Mesenchymal stem cell (in vitro differentiated cells and primary cell): ENCODE measurements around the gene CHRM5.

Experiments used
- DNase-seq: peaks from one replicate; pipeline ENCODE4 v3.0.0-alpha.2; 2013
- H2AFZ ChIP-seq: one replicate; pipeline ENCODE4 v1.6.1; 2013; ENCODE audit warnings: low read depth, mild to moderate bottlenecking, control low read depth, inconsistent platforms, low read length, moderate library complexity
- H2AK5ac ChIP-seq: 2 replicates; pipeline ENCODE4 v1.6.1; 2013; ENCODE audit warnings: low read length, moderate library complexity, mild to moderate bottlenecking, inconsistent platforms; ENCODE audit not compliant: severe bottlenecking
- H2BK120ac ChIP-seq: one replicate; pipeline ENCODE4 v1.6.1; 2013; ENCODE audit warnings: low read depth, mild to moderate bottlenecking, inconsistent platforms, low read length, moderate library complexity
- H2BK12ac ChIP-seq, 2 experiments: one replicate each; pipeline ENCODE4 v1.6.1; 2013; ENCODE audit warnings: inconsistent platforms in 2 of 2, low read length in 2 of 2, mild to moderate bottlenecking in 2 of 2, moderate library complexity in 2 of 2, control low read depth in 1 of 2
- H2BK15ac ChIP-seq: one replicate; pipeline ENCODE4 v1.6.1; 2013; ENCODE audit warnings: mild to moderate bottlenecking, low read depth, inconsistent platforms; ENCODE audit not compliant: poor library complexity, severe bottlenecking
- H2BK5ac ChIP-seq: 2 replicates; pipeline ENCODE4 v1.6.1; 2013; ENCODE audit warnings: low read depth, mild to moderate bottlenecking, low read length, control low read depth, inconsistent platforms; ENCODE audit not compliant: poor library complexity, severe bottlenecking
- H3K14ac ChIP-seq, 2 experiments: one replicate each; pipeline ENCODE4 v1.6.1; 2013; ENCODE audit warnings: inconsistent platforms in 2 of 2, low read length in 2 of 2, control low read depth in 1 of 2, mild to moderate bottlenecking in 1 of 2, moderate library complexity in 1 of 2
- H3K18ac ChIP-seq, 2 experiments: one replicate each; pipeline ENCODE4 v1.6.1; 2013; ENCODE audit warnings: inconsistent platforms in 2 of 2, low read length in 2 of 2, control low read depth in 1 of 2, low read depth in 1 of 2, mild to moderate bottlenecking in 1 of 2
- H3K23ac ChIP-seq, 2 experiments: one replicate each; pipeline ENCODE4 v1.6.1; 2013; ENCODE audit warnings: inconsistent platforms in 2 of 2, low read length in 2 of 2, mild to moderate bottlenecking in 2 of 2, moderate library complexity in 2 of 2, control low read depth in 1 of 2
- H3K27ac ChIP-seq: 2 replicates; pipeline ENCODE4 v1.5.1; 2013; ENCODE audit warnings: mild to moderate bottlenecking, moderate library complexity, low read length, control low read depth, inconsistent platforms; ENCODE audit not compliant: poor library complexity, severe bottlenecking
- H3K27me3 ChIP-seq, 2 experiments: 2 replicates each; pipeline versions ENCODE4 v1.6.1 to v1.7.0; 2013; ENCODE audit warnings: low read length in 2 of 2, mild to moderate bottlenecking in 2 of 2, moderate library complexity in 2 of 2, control low read depth in 1 of 2, inconsistent platforms in 1 of 2; ENCODE audit not compliant: control insufficient read depth in 1 of 2, insufficient read depth in 1 of 2
- H3K36me3 ChIP-seq, 2 experiments: 2 replicates each; pipeline versions ENCODE4 v1.6.1 to v1.7.0; 2013; ENCODE audit warnings: low read length in 2 of 2, control low read depth in 1 of 2, inconsistent platforms in 1 of 2, low read depth in 1 of 2, mild to moderate bottlenecking in 1 of 2; ENCODE audit not compliant: insufficient read depth in 2 of 2, control insufficient read depth in 1 of 2
- H3K4ac ChIP-seq, 2 experiments: one replicate each; pipeline ENCODE4 v1.6.1; 2013; ENCODE audit warnings: inconsistent platforms in 2 of 2, low read length in 2 of 2, mild to moderate bottlenecking in 2 of 2, moderate library complexity in 2 of 2, control low read depth in 1 of 2, low read depth in 1 of 2
- H3K4me1 ChIP-seq: 2 replicates; pipeline ENCODE4 v1.6.1; 2013; ENCODE audit warnings: low read depth, low read length, control low read depth; ENCODE audit not compliant: control insufficient read depth, insufficient read depth
- H3K4me2 ChIP-seq: 2 replicates; pipeline ENCODE4 v1.6.1; 2013; ENCODE audit warnings: low read length, mild to moderate bottlenecking, inconsistent platforms; ENCODE audit not compliant: poor library complexity, severe bottlenecking
- H3K4me3 ChIP-seq, 2 experiments: 2 replicates each; pipeline versions ENCODE4 v1.5.1 to v1.7.0; 2013; ENCODE audit warnings: low read length in 2 of 2, mild to moderate bottlenecking in 2 of 2, control low read depth in 1 of 2, low read depth in 1 of 2; ENCODE audit not compliant: insufficient read depth in 1 of 2
- H3K79me1 ChIP-seq: replicated peaks from 2 replicates; pipeline ENCODE4 v1.6.1; 2013; ENCODE audit warnings: mild to moderate bottlenecking, control low read depth, low read length, inconsistent platforms; ENCODE audit not compliant: poor library complexity, severe bottlenecking
- H3K9ac ChIP-seq: 2 replicates; pipeline ENCODE4 v1.7.0; 2013; ENCODE audit warnings: mild to moderate bottlenecking, low read length, moderate library complexity
- H3K9me3 ChIP-seq: 2 replicates; pipeline ENCODE4 v1.7.0; 2013; ENCODE audit warnings: mild to moderate bottlenecking, low read length; ENCODE audit not compliant: control insufficient read depth
- H4K8ac ChIP-seq: one replicate; pipeline ENCODE4 v1.6.1; 2013; ENCODE audit warnings: inconsistent platforms, mild to moderate bottlenecking, low read length, moderate library complexity
- H4K91ac ChIP-seq: one replicate; pipeline ENCODE4 v1.6.1; 2013; ENCODE audit warnings: mild to moderate bottlenecking, low read length, inconsistent platforms
- WGBS: methylation state at CpG from one replicate; pipeline ENCODE4 v1.1.7; 2013; ENCODE audit warnings: mixed read lengths; 5-methylcytosine and 5-hydroxymethylcytosine counted together

CHRM5 gene

DNA sequence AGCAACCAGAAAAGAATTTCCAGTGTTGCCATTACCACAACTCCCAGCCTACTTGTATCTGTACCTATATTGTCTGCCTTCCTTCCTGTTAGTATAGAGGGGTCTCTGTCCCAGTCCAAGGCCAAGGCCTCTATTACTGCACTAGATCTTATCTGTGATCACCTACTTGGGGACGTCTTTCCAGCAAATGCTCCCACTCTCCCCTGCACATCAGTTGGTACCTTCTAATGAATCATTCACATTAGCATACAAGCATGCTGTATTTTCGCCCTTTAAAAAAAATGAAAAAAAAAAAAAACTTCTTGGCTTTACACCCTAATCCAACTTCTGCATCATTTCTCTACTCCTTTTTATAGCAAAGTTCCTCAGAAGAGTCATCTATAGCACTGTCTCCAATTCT is 75.5 kb downstream of the CHRM5 start:
- H4K91ac ChIP-seq = no peak overlapping the region
- no peak overlapping the region for H2BK15ac ChIP-seq
- no peak overlapping the region for H3K23ac ChIP-seq
- H4K8ac ChIP-seq = no peak overlapping the region
- no peaks in the 10 kb centered on the region for H3K79me1 ChIP-seq
- 76% methylated on average over 2 of the region's 2 CpGs for WGBS
- H3K4me2 ChIP-seq = no peak overlapping the region
- no peaks in the 10 kb centered on the region for H3K9me3 ChIP-seq
- H2BK5ac ChIP-seq = no peak overlapping the region
- no peaks in the 10 kb centered on the region for H3K27me3 ChIP-seq
- no peak overlapping the region for H3K4ac ChIP-seq
- no peak overlapping the region for H2BK120ac ChIP-seq
- H2BK12ac ChIP-seq = no peak overlapping the region
- H3K9ac ChIP-seq = no peak overlapping the region
- H3K27ac ChIP-seq = no peak overlapping the region
- no peak overlapping the region for H3K14ac ChIP-seq
- H3K36me3 ChIP-seq = no peaks in the 10 kb centered on the region
- H3K4me1 ChIP-seq = peaks cover 19% of the 10 kb centered on the region
- DNase-seq = no peak
- H3K4me3 ChIP-seq = no peak overlapping the region
- no peak overlapping the region for H3K18ac ChIP-seq
- H2AK5ac ChIP-seq = no peak overlapping the region
- H2AFZ ChIP-seq = no peak overlapping the region

DNA sequence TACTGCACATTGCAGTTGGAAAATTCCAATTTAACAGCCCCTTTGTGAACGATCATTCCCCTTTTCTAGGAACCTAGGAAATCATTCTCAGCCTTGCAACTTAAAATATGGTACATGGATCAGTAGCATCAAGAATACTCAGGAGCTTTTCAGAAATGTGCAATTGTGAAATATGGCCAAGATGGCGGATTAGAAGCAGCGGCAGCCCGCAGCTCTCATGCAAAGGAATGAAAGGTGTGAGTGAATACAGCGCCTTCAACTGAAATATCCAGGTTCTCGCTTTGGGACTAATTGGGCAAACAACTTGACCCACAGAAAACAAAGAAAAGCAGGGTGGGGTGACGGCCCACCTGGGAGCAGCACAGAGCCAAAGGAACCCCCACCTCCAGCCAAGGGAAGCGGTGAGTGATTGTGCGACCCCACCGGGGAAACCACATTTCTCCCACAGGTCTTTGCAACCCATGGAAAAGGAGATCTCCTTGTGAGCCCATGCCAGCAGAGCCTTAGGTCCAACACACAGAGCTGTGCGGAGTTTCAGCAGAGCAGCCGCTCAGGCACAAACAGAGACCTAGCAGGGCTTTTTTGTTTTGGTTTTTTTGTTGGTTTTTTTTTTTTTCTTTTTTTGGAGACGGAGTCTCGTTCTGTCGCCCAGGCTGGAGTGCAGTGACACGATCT is 78.3 kb downstream of the CHRM5 start:
- no peak overlapping the region for H3K4me2 ChIP-seq

DNA sequence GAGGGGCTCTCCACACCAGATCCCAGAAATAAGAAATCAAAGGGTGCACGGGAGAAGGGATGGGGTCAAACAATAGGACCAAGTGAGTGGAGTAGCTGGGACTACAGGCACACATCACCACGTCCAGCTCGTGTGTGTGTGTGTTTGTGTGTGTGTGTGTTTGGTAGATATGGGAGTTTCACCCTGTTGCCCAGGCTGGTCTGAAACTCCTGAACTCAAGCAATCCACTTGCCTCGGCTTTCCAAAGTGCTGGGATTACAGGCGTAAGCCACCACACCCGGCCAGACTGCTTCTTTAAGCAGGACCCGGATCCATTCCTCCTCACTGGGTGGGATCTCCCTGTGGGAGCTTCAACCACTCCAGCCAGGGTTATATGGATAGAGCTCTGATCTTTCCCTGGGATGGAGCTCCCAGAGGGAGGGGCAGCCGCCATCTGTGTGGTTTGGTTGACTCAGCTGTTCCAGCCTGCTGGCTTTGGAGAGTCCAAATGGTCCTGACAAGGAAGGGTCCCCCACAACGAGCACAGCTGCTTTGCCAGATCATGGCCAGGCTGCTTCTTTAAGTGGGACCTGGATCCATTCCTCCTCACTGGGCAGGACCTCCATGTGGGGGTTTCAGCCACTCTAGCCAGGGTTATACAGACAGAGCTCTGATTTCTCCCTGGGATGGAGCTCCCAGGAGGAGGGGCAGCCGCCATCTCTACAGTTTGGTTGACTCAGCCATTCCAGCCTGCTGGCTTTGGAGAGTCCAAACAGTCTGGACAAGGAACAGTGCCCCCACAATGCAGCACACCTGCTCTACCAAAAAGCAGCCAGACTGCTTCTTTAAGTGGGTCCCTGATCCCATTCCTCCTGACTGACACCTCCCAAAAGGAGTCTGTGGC is 79.8 kb downstream of the CHRM5 start:
- H3K4me3 ChIP-seq = no peak overlapping the region
- WGBS = 76% methylated on average over 10 of the region's 10 CpGs

More for the DNA sequence above, 78.3 kb downstream of the CHRM5 start:
- H3K27ac ChIP-seq = no peak overlapping the region
- WGBS = 95% methylated on average over 9 of the region's 16 CpGs
- H2BK12ac ChIP-seq = no peak overlapping the region
- H3K14ac ChIP-seq = no peak overlapping the region
- H4K8ac ChIP-seq = no peak overlapping the region
- H3K79me1 ChIP-seq = no peaks in the 10 kb centered on the region
- peaks cover 16% of the 10 kb centered on the region for H3K9me3 ChIP-seq
- H3K18ac ChIP-seq = peak overlapping the region in 1 of 2 experiments; percentile 57
- no peak overlapping the region for H2BK120ac ChIP-seq
- H3K4me3 ChIP-seq = no peak overlapping the region
- H3K27me3 ChIP-seq = no peaks in the 10 kb centered on the region
- H3K36me3 ChIP-seq = no peaks in the 10 kb centered on the region
- no peak overlapping the region for H2AFZ ChIP-seq
- no peak for DNase-seq
- H3K9ac ChIP-seq = no peak overlapping the region
- H3K4me1 ChIP-seq = peaks cover 18% of the 10 kb centered on the region
- peak overlapping the region; percentile 4 for H2AK5ac ChIP-seq
- H2BK5ac ChIP-seq = no peak overlapping the region
- no peak overlapping the region for H3K4ac ChIP-seq
- H2BK15ac ChIP-seq = no peak overlapping the region
- H3K23ac ChIP-seq = no peak overlapping the region
- no peak overlapping the region for H4K91ac ChIP-seq

DNA sequence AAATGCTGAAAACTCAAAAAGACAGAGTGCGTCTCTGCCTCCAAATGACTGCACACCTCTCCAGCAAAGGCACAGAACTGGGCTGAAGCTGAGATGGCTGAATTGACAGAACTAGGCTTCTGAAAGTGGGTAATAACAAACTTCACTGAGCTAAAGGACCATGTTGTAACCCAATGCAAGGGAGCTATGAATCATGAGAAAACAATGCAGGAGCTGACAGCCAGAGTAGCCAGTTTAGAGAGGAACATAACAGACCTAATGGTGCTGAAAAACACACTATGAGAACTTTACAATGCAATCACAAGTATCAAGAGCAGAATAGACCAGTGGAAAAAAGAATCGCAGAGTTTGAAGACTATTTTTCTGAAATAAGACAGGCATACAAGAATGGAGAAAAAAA is 80.8 kb downstream of the CHRM5 start:
- Histone ChIP-seq H3K9me3 (peaks cover 21% of the 10 kb centered on the region), H2BK15ac (no peak overlapping the region), H3K27me3 (no peaks in the 10 kb centered on the region), H2BK120ac (no peak overlapping the region), H4K8ac (no peak overlapping the region), H2BK12ac (no peak overlapping the region), H2AK5ac (no peak overlapping the region), H3K9ac (no peak overlapping the region), H2BK5ac (no peak overlapping the region), H3K4me3 (no peak overlapping the region), H3K4ac (no peak overlapping the region), H3K23ac (no peak overlapping the region), H4K91ac (no peak overlapping the region), H3K79me1 (no peaks in the 10 kb centered on the region), H3K4me1 (peaks cover 18% of the 10 kb centered on the region), H3K4me2 (no peak overlapping the region), H3K18ac (no peak overlapping the region), H3K36me3 (no peaks in the 10 kb centered on the region), H3K27ac (peak overlapping the region; percentile 89), H2AFZ (no peak overlapping the region), H3K14ac (no peak overlapping the region)
- 69% methylated on average over 2 of the region's 2 CpGs for WGBS
- DNase-seq = peak; percentile 81

More for the DNA sequence above, 79.8 kb downstream of the CHRM5 start:
- no peak overlapping the region for H3K4me2 ChIP-seq
- no peak overlapping the region for H3K9ac ChIP-seq
- H3K4me1 ChIP-seq = peaks cover 18% of the 10 kb centered on the region
- no peak overlapping the region for H3K4ac ChIP-seq
- H3K27me3 ChIP-seq = no peaks in the 10 kb centered on the region
- DNase-seq = peak; percentile 69
- H3K36me3 ChIP-seq = no peaks in the 10 kb centered on the region
- H4K8ac ChIP-seq = peak overlapping the region; percentile 23
- H2BK15ac ChIP-seq = no peak overlapping the region
- H3K14ac ChIP-seq = peak overlapping the region in 1 of 2 experiments; percentile 39
- H3K23ac ChIP-seq = no peak overlapping the region
- H2BK5ac ChIP-seq = peak overlapping the region; percentile 78
- H3K18ac ChIP-seq = peak overlapping the region; percentile 25 to 42
- H2BK120ac ChIP-seq = no peak overlapping the region
- peaks cover 21% of the 10 kb centered on the region for H3K9me3 ChIP-seq
- peak overlapping the region; percentile 35 for H4K91ac ChIP-seq
- H3K27ac ChIP-seq = peak overlapping the region; percentile 89
- peak overlapping the region; percentile 11 for H2AK5ac ChIP-seq
- no peak overlapping the region for H2AFZ ChIP-seq
- no peaks in the 10 kb centered on the region for H3K79me1 ChIP-seq
- H2BK12ac ChIP-seq = peak overlapping the region; percentile 66 to 79
